ENCODE data around the gene SMIM21. TPM values are rescaled to one million over a fixed set of nuclear protein-coding genes. Genes with fewer than 3 reads are reported as not detected.

Gene SMIM21
- total and polyA plus RNA-seq, 2 of the 8 experiments (the other 6 are each of a cell fraction or from before 2014, with no cell fraction given): not detected

DNA sequence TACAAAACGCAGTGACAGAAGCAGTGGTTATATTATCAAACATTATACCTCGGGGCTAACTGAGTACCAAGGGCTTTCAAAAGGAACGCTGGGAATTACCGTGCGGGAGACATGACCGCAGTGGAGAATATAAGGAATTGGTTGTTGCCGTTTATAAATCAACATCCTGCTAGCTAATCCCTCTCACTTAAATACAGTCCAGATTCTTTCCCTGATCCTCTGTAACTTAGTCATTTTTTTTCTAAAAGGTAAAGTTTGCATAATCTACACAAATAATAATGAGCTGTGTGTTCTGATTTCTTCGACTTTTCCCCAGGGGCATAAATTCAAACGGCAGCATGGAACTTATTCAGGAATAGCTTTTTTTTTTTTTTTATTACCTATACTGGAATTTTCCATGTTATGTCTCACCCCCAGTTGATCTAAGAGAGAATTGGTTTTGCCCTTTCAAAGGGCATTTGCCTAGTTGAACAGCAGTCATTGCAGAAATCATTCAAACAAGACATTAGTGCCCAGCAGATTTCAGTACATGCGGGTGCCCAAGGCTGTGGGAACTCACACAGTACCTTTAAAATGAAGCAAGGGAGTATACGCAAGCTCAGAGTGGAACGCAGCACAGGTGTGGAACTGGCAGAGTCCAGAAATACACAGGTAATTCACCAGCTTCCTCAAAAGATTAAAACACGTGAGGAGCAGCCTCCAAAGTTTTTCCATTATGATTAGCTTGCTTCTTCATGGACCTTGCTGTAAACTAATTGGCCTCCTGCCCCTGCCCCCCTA lies 63.9 kb downstream of the SMIM21 start (continued):
- TF ChIP-seq RAD21 (IDR thresholded peaks at IDR 0.05 in 1 of 2, conservative IDR thresholded peaks at IDR 0.05 in 1 of 2; ENCODE audit: low read depth in 2 of 2, low read length in 2 of 2): no peak
- no peak for TF ChIP-seq SAP30 (IDR thresholded peaks at IDR 0.05; ENCODE audit: insufficient read depth, insufficient replicate concordance, low read length)
- TF ChIP-seq ZNF274 (IDR thresholded peaks at IDR 0.05; ENCODE audit: borderline replicate concordance, extremely low read depth, low read length): no peak
- TF ChIP-seq HDAC2 (IDR thresholded peaks at IDR 0.05; ENCODE audit: borderline replicate concordance in 1 of 2, low read depth in 2 of 2, low read length in 2 of 2): no peak
- TF ChIP-seq SIX5 (IDR thresholded peaks at IDR 0.05; ENCODE audit: low read depth, low read length): no peak
- TF ChIP-seq GABPA (IDR thresholded peaks at IDR 0.05; ENCODE audit: borderline replicate concordance, insufficient read depth, low read length): no peak
